NCI-H128 (cell line): Measurements from ENCODE around the gene MAGOH.
"Not testable (repeated sequence)": the region's sequence is repeated elsewhere in the genome, so short reads cannot be mapped to it uniquely, and the experiment has no call there.

Experiments
- DNase-seq: peaks from one replicate; lab custom pipeline; 2025; ENCODE audit not compliant: unreplicated experiment; lab: John Stamatoyannopoulos, UW

MAGOH gene

DNA sequence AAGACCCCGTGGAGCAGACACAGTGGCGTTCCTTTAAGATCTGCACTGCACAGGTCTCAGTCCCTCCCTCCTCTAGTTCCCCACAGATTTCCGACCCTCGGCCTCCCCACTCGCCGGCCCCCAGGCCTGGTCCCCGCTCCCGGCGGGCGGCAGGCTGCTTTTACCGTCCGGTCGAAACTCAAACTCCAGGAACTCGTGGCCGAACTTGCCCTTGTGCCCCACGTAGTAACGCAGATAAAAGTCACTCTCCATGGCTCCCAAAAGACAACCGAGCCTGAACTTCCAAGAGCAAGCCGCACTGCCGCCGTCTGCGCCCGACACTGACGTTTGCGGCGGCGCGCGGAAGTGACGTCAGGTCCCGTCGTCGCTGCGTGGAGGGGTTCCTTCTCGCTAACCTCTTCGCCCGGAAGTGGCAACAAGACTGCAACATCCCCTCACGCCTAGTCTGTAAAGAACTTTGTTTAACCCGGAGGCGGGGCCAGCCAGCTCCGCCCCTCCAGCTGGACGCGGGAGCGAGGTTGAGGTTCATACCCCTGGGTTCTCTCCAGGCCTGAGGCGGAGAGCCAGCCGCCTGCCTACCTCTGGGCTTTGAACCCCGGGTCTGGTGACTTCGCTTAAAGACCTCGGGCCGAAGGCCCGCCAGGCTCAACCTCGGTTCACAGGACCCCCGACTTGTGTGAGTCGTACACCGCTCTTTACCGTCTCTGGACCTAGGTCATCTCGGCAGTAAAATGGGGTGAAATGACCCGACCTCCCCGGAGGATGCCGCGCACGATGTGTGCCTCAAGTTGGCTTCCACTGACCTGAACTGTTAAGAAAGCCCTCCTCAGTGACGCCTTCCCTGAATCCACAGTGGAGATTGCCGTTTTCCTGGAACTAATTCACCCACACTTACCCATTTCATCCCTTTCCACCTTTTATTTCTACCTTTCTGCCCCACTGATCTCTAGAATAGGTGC, at the start of gene MAGOH:
Gene MAGOH, minus strand, starts transcription at position 322 of the 959 bp plus-strand sequence. Its CDS starts 70 bp downstream, at position 252.
- peak; percentile 87 for DNase-seq

DNA sequence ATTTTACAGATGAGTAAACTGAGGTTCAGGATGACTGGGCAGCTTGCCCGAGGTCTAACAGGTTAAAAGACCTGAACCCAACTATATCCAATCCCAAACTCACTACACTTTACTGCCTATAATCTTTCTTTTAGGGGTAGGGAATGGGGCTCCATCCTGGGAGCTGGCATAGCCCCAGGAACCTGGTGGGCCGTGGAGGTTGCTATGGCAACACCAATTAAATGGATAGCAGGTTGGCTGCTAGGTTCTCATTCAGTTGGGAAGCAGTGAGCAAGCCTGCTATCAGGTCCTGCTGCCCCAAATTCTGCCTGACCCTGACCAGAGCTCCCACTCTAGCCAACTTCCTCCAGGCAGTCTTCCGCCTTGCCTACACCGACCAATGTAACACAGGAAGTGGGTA, 48.6 kb upstream of the MAGOH start:
- no peak for DNase-seq

DNA sequence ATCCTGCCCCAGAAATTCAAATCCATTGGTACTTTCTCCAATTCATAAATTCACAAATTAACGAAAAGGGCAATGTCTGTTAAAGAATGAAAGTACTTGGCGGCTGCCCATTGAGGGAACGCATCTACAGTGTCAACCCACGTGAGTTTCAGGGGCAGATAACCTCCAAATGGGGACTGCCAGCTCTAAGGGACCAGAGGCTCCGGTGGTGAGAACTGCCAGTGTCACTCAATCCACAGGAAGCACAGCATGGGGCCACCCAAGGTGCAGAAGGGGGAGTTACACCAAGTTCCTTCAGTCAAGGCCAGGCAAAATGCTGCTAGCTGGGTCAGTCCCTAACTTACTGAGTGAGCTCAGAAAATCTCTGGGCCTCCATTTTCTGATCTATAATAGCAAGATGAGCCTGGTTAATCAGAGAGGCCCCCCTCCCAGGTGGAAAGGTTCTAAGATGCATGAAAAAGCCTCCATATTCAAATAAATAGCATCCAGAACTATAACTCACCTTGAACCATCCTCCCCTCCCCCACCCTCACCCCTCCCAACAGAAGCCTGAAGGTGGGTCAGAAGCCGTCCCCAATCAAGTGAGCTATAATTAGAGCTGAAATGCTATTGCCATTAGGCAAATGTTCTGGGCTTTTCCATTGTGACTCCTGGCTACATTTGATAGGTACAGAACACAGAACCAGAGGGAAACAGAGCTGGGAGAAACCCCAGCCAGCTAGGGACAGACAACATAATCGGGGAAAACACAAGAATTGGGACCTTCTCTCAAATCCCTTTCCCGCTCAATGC, 47.8 kb upstream of the MAGOH start:
- DNase-seq: no peak

DNA sequence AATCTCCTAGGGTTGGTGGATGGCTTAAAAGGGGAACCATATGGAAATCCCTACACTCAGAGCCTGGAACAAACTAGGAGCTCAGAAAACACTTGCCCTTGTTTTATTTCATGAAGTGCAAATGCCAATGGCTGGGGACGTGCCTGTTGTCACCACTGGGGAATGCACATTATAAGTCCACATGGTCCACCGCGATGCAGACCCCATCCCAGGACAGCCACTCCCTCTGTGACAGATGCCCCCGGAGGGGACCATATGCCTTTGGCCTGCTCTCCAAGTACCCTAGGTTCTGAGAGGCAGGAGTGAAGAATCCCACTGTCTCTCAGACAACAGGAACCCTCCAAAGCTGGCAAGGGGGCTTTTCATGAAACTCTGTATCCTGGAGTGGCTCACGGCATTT, 47.2 kb upstream of the MAGOH start:
- DNase-seq: no peak

DNA sequence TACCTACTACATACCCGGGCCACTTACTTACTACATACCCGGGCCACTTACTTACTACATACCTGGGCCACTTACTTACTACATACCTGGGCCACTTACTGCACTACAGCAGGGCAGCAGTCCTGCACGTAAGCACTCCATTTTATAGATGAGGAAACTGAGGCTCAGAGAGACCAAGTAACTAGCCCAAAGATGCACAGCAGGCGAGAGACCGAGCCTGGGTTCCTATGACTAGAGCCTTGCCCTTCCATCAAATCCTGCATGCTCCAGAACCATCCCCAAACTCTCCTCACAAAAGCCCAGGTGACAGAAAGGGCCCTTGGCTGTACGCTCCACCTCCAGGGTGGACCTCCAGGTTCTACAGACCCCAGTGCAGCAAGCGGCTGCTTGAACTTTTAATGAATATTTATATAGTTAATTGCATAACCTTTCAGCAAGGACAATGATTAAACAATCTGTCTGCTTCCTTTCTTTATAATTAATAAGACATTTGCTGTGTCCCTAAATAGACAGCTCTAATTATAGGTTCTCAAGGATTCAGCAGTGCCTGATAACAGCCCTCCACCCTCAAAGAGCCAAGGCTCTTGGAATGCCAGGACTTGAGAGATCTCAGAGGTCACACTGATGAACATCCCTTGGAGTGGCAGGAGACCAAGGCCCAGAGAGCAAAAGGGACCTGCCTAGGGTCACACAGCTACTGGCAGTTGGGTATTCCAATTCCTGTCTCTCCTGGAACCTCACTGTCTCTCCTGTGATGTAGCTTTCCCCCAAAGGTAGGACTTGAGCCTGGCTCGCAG, 46.1 kb upstream of the MAGOH start:
- no peak for DNase-seq

DNA sequence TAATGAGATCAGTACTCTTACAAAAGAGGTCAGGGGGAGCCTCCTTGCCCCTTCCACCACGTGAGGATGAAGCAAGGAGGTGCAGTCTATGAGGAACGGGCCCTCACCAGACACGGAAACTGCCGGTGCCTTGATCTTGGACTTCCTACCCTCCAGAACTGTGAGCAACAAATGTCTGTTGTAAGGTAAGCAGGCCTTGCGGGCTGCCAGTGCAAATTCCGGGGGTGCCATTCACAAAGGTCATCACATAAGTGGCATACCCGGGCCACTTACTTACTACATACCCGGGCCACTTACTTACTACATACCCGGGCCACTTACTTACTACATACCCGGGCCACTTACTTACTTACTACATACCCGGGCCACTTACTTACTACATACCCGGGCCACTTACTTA, 44.8 kb upstream of the MAGOH start:
- DNase-seq: not testable (repeated sequence)

DNA sequence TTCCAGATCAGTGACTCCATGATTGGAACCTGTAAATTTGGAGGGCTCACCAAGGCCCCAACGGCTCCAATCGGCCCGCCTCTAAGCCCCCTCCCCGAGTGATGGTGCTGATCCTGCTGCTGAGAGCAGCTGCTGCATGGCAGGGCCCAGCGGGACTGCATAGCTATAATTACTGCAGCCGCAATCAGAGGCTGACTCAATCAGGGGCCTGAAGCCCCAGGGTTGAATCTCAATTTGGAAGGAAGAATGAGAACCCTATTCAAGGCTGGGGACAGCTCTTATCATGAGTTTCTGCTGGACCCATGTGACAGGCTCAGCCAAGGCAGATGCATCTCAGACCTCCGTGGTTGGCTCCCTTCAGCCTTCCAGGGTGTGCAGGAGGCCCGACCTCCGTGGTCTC, 42.8 kb upstream of the MAGOH start:
- no peak for DNase-seq

DNA sequence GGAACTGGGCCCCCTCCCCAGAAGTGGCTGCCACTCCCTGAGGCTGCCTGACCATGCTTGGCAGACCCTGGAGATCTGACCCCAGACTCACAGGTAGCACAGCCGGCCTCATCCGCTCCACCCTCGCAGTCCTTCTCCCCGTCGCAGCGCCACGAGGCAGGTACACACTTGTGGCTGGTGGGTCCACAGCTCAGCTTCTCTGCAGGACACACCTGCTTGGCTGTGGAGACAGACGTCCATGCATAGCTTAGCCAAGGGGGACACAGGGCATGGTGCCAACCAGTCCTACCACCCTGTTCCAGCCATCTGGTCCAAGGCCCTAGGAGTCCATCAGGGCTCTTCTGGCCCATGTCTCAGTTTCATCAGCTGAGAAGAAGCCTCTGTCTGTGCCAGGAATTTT, 42.2 kb upstream of the MAGOH start:
- DNase-seq: no peak

DNA sequence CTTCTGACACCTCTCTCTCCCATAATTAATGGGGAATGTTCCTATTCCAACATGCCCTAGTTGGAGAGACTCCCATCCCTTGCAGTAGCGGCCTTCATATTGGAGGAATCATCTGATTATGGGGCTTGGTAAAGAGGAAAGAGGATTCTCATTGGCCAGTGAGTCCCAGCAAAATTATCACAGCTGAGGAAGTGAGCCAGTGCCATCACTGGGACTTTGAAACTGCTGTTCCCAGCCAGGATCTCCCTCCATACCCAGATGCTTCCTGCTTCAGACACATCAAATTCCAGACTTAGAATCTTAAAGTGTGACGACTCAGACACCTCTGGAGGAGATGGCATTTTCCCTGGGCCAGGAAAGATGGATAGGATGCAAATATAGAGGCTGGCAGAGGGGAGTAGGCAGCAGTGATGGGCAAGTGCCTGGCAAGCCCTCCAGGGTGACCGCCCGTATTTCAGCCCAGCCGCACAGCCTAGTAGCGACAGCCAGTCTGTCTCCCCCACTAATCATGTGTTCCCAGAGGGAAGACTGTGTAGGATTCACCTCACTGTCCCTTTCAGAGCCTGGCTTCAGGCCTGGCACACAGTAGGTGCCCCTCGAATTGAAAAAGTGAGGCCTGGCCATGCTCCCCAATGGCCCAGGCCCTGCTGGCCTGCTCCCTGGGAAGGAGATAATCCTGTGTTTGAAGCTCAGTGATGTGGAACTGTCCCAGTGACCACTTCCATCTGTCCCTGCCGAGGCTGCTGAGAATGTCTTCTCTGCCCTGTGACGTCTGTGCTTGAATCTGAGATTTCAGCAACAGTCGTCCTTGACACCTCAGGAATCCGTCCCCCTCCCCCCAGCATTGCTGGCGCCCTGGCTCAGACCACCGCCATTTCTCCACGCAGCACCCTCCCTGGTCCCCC, 41.2 kb upstream of the MAGOH start:
- no peak for DNase-seq

DNA sequence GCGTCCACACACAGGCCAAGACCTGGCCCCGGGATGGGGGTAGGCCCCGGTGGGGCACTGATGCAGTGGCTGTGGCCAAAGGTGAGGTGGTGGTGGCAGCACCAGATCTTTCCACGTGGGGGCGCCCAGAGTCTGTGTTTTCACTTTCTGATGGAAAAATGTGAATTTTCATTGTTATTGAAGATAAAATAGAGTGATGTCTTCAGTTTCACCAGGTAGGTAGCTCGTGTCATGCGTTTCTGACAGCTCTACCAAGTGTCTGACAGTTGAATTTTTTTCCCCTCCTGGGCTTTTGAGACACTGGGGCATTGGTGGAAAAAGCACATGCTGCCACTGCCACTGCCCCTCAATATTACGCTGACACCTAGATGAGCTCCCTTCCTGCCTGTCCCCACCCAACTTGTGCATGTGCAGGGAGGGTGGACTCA, 40.0 kb upstream of the MAGOH start:
- DNase-seq: no peak

DNA sequence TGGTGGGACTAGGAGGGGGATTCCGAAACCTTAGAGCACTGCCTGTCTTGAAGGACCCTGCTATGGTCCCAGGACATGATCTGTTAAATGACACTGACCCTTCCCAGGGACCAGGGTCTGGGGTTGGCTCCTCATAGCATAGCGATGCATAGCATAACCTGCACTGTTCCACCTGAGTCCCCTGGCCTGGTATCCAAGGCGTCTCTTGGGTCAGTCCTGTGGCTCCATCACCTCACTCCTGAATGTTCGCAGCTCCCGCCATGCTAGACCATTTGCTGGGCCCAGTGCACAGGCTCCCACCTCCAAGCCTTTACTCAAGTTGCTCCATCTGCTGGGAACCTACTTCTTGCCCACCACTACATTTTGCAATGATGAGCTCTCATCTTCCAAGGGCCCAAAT, 39.0 kb upstream of the MAGOH start:
- DNase-seq: no peak

DNA sequence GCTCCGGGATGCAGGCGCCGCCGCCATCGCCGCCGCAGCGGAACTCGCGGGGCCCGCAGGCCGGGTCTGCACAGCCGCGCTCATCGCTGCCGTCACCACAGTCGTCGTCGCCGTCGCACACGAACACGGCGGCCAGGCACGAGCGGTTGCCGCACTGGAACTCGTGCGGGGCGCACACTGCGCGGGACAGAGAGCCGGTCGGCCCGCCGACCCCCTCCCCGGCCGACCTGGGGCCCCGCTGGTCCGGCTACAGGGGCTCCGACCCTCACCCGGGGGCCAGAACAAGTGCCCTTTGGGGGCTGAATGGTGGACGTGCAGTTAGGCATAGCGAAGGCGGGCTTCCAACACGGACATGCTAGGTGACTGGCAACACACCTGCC, 38.6 kb upstream of the MAGOH start:
- no peak for DNase-seq

DNA sequence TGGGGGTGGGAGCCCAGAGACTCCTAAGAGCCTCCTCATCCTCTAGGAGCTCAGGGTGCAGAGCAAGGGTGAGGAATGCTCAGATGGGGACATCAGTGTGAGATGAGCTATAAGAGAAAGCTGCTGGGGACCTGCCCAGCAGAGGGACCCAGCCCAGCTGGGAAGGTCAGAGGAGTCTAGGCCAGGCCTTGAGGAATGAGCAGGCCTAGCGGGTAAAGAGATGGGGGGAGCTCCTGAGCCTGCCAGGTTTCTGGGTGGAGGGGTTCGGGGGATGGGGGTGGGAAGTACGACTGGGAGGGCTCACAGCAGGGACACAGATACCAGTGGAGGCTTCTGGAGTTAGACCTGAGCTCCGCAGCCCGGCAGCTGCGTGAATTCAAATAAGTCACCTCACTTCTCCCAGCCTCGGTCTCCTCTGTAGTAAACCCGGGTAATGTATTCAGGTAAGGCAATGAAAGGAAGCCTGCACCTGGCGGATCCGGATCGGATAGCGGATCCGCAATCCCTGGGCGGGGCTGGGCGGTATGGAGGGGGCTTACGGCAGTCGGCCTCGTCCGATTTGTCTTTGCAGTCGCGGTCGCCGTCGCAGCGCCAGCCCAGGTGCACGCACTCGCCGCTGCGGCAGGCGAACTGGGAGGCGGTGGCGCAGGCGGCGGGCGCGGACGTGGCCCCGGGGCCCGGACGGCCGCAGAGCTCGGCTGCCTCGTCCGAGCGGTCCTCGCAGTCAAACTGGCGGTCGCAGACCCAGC, 38.0 kb upstream of the MAGOH start:
- no peak for DNase-seq

DNA sequence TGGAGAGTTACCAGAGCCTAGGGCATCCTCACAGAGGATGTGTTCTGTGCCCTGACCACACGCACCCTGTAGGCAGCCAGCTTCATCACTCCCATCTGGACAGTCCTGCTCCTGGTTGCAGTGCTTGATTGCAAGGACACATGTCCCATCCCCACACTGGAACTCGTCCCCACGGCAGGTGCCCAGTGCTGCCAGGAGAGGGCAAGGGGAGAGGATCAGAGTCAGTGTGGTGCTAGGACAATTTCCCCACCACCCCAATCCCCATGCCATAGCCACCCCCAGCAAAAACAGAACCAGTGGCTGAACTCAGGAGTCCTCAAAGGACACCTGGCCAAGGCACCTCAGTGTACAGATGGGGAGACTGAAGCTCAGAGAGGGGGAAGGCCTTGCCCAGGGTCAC, 37.2 kb upstream of the MAGOH start:
- DNase-seq: no peak

DNA sequence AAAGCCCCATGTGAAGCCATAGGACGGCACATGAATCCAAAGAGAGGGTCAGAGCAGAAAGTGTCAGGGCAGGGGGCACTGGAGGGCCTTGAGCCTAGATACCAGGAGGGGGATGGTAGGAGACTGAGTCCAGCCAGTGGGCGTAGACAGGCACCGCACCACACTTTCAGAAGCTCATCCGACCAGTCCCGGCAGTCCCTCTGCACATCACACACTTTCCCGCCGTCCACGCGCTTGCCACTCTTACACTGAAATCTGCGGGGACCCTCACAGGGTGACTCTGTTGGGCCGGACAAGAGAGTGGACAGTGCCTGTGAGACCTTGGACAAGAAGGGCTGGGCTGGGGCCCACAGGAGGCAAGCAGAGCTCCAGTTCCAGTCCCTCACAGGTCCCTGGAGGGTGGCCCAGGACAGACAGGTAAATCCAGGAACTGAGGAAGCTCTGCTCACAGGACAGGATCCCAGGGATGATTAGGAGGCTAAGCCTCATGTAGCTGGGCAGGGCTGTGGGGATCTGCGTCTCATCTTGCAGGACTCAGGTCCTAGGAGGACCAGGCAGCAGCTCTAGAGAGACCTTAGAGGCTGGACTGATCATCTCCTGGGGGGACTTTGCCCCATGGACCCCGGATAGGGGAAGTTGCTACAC, 36.3 kb upstream of the MAGOH start:
- DNase-seq: no peak

DNA sequence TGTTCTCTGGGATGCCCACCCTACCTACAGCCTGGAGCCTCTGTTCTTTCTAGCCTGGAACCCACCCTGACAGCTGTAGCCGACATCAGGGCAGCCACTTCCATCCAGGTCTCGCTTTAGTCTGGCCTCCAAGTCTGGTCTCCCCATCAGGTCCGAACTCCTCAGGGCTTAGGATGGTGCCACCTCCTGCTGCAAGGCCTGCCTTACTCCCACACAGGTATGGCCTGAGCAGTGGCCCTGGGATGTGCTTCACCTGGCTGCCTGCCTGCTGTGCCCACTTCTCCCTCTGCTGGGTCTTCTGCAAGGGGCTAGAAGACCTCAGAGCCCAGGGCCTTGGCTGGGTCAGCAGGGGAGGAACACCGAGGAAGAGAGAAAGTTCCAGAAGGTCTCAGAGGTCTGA, 35.7 kb upstream of the MAGOH start:
- DNase-seq: no peak

DNA sequence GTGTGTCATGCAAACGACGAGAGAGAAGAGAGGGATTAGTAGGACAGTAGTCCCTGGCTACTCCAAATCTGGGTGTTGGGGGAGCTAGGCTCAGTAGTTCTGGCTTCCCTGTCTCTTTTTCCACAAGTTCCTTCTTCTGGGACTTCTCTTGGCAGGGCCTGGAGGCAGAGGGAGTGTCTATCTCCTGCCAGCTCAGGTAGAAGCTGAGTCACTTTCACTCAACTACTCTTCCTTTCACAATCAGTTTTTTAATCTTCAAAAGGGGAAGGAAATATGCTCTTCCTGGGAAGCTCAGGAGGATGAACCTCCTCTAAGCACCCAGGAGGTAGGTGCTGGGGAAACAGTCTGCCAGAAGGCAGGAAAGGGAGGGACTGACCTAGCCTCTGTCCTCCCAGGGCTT, 35.2 kb upstream of the MAGOH start:
- no peak for DNase-seq

DNA sequence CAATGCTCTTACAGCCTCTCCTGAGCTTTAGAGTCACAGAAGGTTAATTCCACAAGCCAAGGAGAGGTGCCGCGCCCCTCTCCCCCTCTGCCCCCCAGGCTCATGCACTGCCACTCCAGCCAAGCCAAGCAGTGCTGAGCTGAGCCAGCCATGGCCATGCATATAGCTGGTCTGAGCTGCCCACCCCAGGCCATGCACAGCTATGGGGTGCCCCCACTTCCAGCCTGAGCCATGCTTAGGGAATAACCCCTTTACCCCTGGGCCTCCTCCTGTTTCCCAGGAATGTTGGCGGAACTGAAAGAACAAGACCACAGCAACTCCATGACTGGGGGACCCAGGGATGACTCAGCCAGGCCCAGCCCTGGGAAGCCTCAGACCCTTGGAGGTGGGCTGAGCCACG, 34.0 kb upstream of the MAGOH start:
- DNase-seq: no peak

DNA sequence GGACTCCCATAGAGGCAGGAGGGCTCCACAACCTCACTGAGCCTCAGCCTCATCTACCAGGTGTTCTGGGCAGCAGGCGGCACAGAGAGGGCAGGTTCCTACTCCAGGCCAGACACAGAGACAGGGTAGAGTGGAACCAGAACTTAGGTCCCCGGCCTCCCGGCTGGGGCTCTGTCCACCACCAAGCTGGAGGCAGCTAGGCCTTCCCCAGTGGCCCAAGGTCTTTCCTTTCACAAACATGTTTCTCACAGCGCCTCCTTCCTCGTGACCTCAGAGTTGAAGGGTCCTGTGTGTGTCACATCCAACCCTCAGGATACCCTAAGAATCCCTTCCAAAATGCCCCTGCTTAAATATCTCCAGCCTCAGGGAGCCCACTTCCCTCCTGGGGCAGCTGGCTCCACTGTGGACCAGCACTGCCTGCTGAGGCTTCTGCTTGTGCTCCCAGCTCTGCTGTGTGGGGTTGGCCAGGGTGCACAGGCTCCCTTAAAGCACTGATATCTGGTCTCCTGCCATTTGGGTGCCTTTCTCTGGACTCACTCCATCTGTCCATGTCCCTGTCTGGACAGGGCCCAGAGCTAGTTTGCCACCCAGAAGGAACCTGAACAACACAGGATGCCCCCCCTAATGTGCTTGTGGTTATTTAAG, 33.2 kb upstream of the MAGOH start:
- DNase-seq: no peak
